Mucosa of descending colon (tissue), 3 donors: ENCODE results near the gene SLC1A3. TPM values are rescaled to one million over a fixed set of nuclear protein-coding genes. Genes with fewer than 3 reads are reported as not detected.

Source experiments
- ATAC-seq: fragments of 200-7000 bp; cut with Tn5 transposase; one replicate; pipeline ENCODE4 v1.9.1; 2020; ENCODE audit warnings: mild to moderate bottlenecking, moderate library complexity
- DNase-seq, 3 donors: peaks; one replicate each; pipeline ENCODE4 v3.0.0-alpha.2; 2020
- H3K36me3 ChIP-seq: fragments of 200-600 bp; one replicate; pipeline ENCODE4 v1.8.0; 2021; ENCODE audit warnings: low read depth, mild to moderate bottlenecking
- H3K4me1 ChIP-seq: fragments of 200-600 bp; one replicate; pipeline ENCODE4 v1.8.0; 2021; ENCODE audit warnings: low read depth, mild to moderate bottlenecking
- H3K4me3 ChIP-seq: fragments of 200-600 bp; one replicate; pipeline ENCODE4 v1.8.0; 2021; ENCODE audit warnings: mild to moderate bottlenecking
- H3K9me3 ChIP-seq: fragments of 200-600 bp; one replicate; pipeline ENCODE4 v1.8.0; 2021; ENCODE audit warnings: mild to moderate bottlenecking
- intact Hi-C, 2 donors: fragments of 100-400 bp; cut with DNase I in 1 of 2; cut with micrococcal nuclease in 1 of 2; formaldehyde crosslinking; loops; one replicate each; pipeline versions ENCODE4 v1.11.0 to v1.11.1; 2022; cut with DNase I, micrococcal nuclease
- total RNA-seq, 3 donors: library from RNA; stranded (reverse); fragmentation: NEBNext Ultra II Directional in 2 of 3; extraction: Animal tissue kit (Norgen Biotek cat#: 25700) in 2 of 3; gene quantifications; one replicate each; pipeline versions ENCODE4 v1.2.1 to v1.2.4, GENCODE V29; 2021 to 2023
- TF ChIP-seq, protein P1 (sequence below): fragments of 200-600 bp; IDR thresholded peaks from one replicate; pipeline ENCODE4 v1.8.0; 2022; ENCODE audit warnings: antibody characterized with exemption, mild to moderate bottlenecking
- donor health status: DM: no; HTN: no; CAD: no; lungs with moderate emphysema.
- donor health status: DM: no; HTN: no; CAD: no.
- donor health status: DM: no; HTN: yes; CAD: no.

Gene SLC1A3
- total RNA-seq, 3 donors from 2014 or later = 0.67 to 10.2 (median 7.9) TPM

DNA sequence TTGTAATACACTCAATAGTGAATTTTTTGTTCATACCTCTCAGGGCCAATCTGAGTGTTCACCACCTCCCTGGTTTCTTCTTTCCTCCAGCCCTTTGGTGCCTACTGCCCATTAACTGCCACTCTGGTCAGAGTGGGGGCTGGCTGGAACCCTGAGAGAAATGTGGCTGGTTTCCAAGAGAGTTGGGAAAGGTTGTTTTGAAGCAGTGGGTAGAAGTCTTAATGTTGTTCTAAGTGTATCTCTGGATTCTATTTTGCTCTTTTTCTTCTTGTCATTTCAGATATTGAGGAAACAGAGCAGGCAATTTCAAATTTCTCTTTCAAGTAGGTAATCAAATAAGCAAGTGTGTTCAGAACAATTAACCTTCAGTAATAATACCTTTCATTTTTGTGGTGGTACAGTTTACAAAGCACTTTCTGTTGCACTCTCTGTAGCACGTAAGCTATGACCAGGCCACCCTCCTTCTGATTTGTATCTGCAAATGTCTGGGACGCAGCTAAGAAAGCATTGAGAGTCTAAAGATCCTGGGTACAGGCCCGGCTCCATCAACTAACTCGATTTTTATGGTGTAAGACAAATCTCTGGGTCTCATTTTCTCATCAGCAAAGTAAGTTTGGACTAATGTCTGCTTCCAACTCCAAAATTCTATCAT is 8.4 kb downstream of the SLC1A3 start:
- ATAC-seq (no peak), DNase-seq (no peak)
- no peaks in the 10 kb centered on the region for H3K36me3 ChIP-seq
- TF ChIP-seq, protein P1, sequence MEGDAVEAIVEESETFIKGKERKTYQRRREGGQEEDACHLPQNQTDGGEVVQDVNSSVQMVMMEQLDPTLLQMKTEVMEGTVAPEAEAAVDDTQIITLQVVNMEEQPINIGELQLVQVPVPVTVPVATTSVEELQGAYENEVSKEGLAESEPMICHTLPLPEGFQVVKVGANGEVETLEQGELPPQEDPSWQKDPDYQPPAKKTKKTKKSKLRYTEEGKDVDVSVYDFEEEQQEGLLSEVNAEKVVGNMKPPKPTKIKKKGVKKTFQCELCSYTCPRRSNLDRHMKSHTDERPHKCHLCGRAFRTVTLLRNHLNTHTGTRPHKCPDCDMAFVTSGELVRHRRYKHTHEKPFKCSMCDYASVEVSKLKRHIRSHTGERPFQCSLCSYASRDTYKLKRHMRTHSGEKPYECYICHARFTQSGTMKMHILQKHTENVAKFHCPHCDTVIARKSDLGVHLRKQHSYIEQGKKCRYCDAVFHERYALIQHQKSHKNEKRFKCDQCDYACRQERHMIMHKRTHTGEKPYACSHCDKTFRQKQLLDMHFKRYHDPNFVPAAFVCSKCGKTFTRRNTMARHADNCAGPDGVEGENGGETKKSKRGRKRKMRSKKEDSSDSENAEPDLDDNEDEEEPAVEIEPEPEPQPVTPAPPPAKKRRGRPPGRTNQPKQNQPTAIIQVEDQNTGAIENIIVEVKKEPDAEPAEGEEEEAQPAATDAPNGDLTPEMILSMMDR = no peak
- no peaks in the 10 kb centered on the region for H3K9me3 ChIP-seq
- H3K4me3 ChIP-seq = no peak overlapping the region
- no peaks in the 10 kb centered on the region for H3K4me1 ChIP-seq
- intact Hi-C loops = no loop called here

GRCh38 chr5:36619012-36619635 is 12.7 kb downstream of the SLC1A3 start:
- TF ChIP-seq, protein P1 = no peak

GRCh38 chr5:36621985-36622384 is 15.6 kb downstream of the SLC1A3 start:
- no peaks in the 10 kb centered on the region for H3K36me3 ChIP-seq
- intact Hi-C loops = no loop called here
- H3K4me3 ChIP-seq = no peak overlapping the region
- no peaks in the 10 kb centered on the region for H3K9me3 ChIP-seq
- no peak for DNase-seq
- no peak for ATAC-seq
- H3K4me1 ChIP-seq = no peaks in the 10 kb centered on the region
- TF ChIP-seq, protein P1 = no peak

More at GRCh38 chr5:36619012-36619635, 12.7 kb downstream of the SLC1A3 start:
- intact Hi-C loops = no loop called here
- Histone ChIP-seq H3K9me3 (no peaks in the 10 kb centered on the region), H3K36me3 (no peaks in the 10 kb centered on the region), H3K4me3 (no peak overlapping the region), H3K4me1 (no peaks in the 10 kb centered on the region)
- no peak for ATAC-seq
- no peak for DNase-seq

GRCh38 chr5:36623832-36624231 is 17.4 kb downstream of the SLC1A3 start:
- H3K4me3 ChIP-seq = no peak overlapping the region
- no peaks in the 10 kb centered on the region for H3K9me3 ChIP-seq
- no peaks in the 10 kb centered on the region for H3K4me1 ChIP-seq
- TF ChIP-seq, protein P1 = no peak
- H3K36me3 ChIP-seq = no peaks in the 10 kb centered on the region
- DNase-seq = no peak
- intact Hi-C loops = no loop called here
- ATAC-seq = no peak

- Histone ChIP-seq H3K4me3 (no peak overlapping the region), H3K36me3 (no peaks in the 10 kb centered on the region), H3K4me1 (no peaks in the 10 kb centered on the region), H3K9me3 (no peaks in the 10 kb centered on the region)
- DNase-seq (no peak), ATAC-seq (no peak)
- intact Hi-C loops = no loop called here
- TF ChIP-seq, protein P1 = no peak
These were observed 17.9 kb downstream of the SLC1A3 start for GRCh38 chr5:36624277-36624676.
